DND-41 (cell line): ENCODE results near the gene XPR1.

Source experiments
- CTCF ChIP-seq: IDR thresholded peaks from 2 replicates; pipeline ENCODE4 v1.5.1; 2012; ENCODE audit warnings: borderline replicate concordance, low read length, moderate library complexity, mild to moderate bottlenecking; ENCODE audit not compliant: poor library complexity, severe bottlenecking; ENCODE audit errors: extremely low read depth
- EZH2 ChIP-seq: IDR thresholded peaks from 3 replicates; pipeline ENCODE4 v1.6.1; 2012; ENCODE audit warnings: borderline replicate concordance, low read depth, mild to moderate bottlenecking, moderate library complexity, low read length, inconsistent platforms; ENCODE audit not compliant: severe bottlenecking

- TF ChIP-seq EZH2 (no peak), CTCF (no peak)
Measured at GRCh38 chr1:180675586-180675985, 43.8 kb downstream of the XPR1 start.
